GM21529 (cell line): ENCODE measurements around the gene LRRC9.

Experiments used
- ATAC-seq: cut with Tn5 transposase; IDR thresholded peaks from one replicate; pipeline ENCODE4 v1.9.1; 2021; ENCODE audit not compliant: unreplicated experiment

Gene LRRC9

DNA sequence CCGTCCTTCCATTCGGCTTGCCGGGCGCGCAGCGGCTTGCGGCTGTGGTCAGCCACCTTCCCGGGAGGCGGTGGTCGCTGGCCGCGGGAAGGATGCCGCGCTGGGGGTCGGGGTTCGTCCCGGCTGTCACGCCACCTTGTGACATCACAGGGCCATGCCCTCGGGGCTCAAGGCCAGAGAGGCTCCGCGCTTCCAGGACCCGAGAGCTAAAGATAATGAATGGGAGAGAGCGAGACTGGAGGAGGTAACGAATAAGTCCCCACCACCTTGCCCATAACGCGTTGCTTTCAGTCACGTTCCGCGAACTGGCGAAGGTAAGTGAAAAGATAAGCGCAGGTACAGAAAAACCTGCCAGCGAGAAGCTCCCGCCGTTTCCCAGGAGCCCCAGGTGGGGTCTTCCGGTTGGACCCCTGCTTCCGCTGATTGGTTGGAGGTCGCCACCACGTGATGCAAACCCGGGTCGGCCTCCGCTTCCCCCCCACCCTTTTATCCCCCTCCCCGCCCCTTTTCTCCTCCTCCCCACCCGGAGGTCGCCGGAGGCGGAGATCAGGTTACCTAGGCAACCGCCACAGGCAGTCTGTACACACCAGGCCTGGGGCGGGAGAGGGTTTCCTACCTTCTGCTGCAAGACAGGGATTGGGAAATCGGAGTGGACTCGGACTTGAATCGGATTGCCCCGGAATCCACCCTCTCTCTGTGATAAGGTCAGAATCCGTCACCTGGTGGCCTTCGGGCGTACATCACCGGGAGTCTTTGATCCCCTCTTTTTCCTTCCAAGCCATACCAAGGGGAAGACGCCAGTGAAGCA lies at the start of gene LRRC9:
TSS of gene LRRC9 (plus strand) at position 575 of the 808 bp plus-strand sequence.
- ATAC-seq, result peak; percentile 31

DNA sequence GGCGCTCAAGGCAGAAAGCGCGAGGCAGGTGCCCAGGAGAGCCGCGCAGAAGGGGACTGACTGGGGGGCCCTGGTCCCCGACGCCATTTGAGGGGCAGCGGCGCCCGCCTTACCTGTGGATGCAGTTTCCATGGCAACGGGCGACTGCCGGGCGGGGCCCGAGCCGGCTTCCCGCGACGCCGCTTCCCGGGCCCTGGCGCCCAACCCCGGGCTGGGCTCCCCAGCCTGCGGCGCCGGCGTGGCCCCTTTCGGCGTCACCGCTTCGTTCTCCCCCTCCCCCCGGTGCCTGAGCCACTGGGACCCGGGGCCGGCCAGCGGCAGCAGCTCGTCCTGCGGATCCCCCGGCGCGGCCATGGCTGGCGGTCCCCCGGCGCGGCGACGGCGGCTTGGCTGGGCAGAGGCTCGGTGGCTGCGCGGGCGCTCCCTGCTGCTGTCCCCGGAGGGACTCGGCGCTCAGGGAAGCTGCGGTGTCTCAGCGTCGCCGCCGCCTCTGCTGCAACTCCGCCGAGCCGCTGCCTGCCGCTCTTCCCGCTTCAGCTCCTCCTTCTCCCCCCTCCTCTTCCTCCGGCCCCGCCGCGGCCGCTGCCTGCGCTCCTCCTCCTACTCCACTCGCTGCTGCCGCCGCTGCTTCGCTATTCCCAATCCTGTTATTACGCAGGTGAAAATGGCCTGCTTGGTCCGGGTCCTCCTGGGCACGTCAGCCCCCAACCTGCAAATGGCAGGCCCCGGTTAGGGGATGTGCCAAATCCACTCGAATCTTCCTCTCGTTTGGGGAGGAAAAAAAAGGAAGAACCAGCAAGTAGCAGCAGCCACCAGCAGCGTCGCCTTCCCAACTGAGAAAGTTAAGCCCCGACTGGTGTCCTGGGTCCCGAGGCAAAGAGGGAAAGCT lies 49.4 kb upstream of the LRRC9 start, which contains the start of gene RTN1:
TSS of gene RTN1 (minus strand) at position 500 of the 889 bp plus-strand sequence. CDS start at position 354, 146 bp downstream.
- ATAC-seq, result peak; percentile 67

DNA sequence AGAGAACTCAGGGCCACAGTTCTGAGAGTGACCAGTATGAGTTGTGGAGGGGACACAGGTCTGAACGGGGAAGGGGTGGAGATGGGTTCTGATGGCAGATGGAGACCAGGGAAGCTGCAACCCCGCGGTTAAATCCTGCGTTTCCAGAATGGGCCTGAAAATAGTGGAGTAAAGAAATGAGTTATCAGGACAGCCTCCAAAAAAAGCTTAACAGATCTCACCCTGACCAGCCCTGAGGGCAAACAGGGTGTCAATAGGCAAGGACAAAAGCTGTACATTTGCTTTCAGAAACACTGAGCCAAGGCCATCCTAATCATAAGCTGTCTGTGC lies 48.8 kb upstream of the LRRC9 start:
- ATAC-seq, result no peak

- ATAC-seq, result no peak
Observed at GRCh38 chr14:59882957-59883356, 37.0 kb upstream of the LRRC9 start.

GRCh38 chr14:59890676-59891075 lies 29.3 kb upstream of the LRRC9 start:
- no peak for ATAC-seq

DNA sequence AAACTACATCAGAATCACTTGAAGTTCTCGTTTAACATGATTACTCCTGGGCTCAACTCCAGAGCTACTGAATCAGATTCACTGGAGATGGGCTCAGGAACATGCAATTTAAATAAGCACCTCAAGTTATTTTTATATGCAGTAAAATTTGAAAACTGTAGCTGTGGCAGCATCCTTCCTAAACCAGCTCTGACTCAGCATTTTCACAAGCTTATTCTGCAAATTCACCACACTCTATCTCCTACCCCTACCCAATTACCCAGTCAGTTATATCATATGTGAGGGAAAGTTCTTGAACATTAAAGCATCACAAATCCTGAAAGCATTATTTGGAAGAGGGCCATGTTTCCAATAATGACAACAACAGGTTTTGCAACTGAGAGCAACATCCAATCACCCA lies 24.2 kb upstream of the LRRC9 start:
- no peak for ATAC-seq

- no peak for ATAC-seq
Observed at GRCh38 chr14:59897757-59898383, 22.1 kb upstream of the LRRC9 start.

DNA sequence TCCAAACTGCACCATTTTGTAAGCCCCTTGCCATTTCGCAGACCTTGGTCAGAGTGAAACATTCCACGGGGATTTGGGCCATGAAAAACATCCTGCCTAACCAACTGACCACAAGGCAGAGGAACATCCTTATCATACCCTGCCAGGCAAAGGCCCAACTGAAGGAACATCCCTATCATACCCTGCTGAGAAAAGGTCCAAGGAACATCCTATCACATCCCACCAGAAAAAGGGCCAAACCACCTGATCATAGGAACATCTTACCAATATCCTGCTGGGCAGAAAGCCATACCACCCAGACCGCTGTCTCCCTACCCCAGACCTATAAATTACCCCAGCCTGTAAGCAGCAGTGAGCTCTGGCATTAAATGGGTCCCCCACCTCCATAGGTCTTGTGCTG lies 19.4 kb upstream of the LRRC9 start:
- no peak for ATAC-seq

GRCh38 chr14:59904184-59904583 lies 15.8 kb upstream of the LRRC9 start:
- no peak for ATAC-seq

DNA sequence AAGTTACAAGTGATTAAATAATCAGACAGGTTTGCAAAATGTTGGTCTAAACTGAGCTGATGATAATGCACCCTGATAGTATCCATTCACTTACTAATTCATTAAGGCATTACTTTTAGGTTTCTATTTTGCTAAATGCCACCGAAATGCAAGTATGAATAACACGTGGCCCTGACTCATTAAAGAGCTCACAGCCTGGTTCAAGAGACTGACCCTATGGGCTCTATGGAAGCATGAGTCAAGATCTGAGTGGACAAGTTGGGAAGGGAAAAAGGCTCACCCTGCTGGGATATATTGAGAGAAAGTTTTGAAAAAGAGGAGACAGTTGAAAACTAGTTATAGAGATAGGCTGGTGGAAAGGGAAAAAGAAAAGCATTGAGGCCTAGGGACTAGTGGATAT lies 14.8 kb upstream of the LRRC9 start:
- ATAC-seq, result no peak

- ATAC-seq, result no peak
Observed at GRCh38 chr14:59912443-59912842, 7.5 kb upstream of the LRRC9 start.

- ATAC-seq, result no peak
Observed at GRCh38 chr14:59913187-59913586, 6.8 kb upstream of the LRRC9 start.

DNA sequence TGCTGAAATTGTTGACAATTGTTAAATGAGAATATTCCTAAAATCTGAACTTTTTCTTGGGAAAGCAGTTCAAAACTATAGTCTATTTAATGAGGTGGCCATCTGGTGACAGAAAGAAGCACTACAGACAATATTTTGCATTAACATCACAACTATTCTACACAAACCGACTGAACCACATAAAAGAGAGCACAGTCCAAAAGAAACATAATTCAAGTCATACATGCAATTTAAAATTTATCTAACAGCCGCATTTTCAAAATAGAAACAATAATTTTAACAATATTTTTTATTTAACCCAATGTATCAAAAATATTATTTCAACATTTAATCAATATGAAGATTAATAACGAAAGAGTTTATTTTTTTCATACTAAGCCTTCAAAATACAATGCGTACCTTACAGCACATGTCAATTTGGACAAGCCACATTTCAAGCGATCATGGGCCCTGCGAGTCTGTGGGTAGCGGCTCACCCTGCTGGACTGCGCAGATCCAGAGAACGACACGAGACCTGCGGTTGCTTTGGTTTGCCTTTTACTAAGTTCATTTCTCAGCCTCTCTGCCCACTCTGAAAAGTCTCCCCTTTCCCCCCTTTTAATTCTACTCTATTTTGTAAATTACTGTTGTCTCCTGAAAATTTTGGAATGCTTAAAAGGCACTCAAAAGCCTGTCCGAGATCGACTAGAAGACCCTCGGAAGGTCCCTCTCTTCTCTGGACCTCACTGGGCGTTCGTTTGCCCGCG lies 947 bp upstream of the LRRC9 start:
- peak; percentile 70 for ATAC-seq

GRCh38 chr14:59920378-59920683 lies 387 bp downstream of the LRRC9 start:
- no peak for ATAC-seq

DNA sequence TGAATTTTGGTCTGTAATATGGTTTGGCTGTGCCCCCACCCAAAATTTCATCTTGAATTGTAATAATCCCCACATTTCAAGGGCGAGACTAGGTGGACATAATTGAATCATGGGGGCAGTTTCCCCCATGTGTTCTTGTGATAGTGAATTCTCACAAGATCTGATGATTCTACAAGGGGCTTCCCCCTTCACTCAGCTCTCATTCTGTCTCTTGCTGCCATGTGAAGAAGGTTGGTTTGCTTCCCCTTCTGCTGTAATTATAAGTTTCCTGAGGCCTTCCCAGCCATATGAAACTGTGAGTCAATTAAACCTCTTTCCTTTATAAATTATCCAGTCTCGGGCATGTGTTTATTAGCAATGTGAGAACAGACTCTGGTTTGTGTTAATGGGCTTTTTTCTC lies 5.9 kb downstream of the LRRC9 start:
- no peak for ATAC-seq

- peak; percentile 65 for ATAC-seq
Observed at GRCh38 chr14:59926534-59926933, 6.6 kb downstream of the LRRC9 start.

DNA sequence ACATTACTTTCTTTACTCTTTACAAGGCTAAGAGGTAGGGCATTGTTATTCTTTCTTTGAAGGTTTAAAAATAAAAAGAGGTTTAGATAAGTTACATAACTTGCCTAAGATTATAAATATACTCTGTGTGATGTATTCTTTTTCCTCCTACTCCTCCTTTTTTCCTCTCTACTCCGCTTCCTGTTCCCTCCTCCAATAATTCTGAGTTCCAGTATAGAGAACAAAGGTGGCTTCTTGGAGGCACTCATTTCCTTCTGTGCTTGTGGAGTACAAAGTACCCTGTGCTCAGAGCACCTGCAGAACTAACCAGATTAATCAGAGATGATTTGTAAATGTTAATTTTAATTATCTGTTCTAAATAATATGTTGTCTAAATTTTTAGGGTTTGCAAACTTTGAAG lies 11.3 kb downstream of the LRRC9 start:
- ATAC-seq, result no peak

DNA sequence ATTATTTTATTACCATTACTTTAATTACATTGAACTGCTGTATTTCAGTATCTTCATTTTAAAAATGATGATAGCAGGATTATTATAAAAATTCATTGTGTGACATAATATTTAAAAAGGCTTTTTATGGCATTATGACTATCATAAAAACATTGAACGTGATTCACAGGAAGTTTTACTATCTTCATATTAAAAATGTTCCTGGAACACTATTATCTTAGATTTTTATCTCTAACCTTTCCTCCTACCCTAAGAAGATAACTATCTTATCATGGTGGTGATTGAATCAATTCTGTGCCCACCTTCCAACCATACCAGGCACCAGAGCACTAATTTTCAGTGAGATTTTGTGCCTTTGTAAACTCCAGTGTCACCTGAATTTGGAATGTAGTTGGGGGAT lies 16.2 kb downstream of the LRRC9 start:
- no peak for ATAC-seq

DNA sequence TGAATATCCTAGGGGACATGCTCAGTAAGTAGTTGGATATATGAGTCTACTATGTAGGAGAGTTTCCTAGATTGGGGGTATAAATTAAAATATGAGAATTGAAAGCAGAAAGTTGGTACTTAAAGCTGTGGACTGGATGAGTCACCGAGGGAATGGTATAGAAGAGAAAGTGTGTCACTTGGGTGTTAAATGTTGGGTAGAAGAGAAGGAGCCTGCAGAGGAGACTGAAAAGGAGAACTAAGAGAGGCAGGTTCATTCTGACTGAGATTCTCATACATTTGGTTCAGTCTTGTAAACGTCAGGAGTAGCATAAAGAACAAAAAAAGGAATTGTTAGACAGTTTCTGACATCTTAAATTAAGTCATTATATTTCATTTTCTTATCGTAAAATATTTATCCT lies 19.9 kb downstream of the LRRC9 start:
- ATAC-seq, result peak; percentile 70

- ATAC-seq, result peak; percentile 55
Observed at GRCh38 chr14:59942296-59942862, 22.4 kb downstream of the LRRC9 start.

DNA sequence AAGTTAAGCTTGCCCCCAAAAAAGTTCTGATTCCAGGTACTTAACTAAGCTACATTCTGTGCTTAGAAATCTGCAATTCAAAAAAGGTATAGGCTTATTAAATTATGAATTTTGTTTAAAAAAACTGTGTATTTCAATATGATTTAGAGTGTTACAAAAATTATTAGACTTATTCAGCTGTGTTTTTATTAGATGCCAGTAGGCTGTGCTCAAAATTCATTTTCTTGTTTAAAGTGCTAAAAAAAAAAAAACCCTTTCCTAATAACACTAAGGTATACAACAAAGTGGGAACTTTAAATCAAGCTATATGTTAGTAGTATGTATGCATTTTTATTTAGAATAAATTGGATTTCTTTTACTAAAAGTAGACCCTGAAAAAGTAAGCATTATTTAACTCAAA lies 25.0 kb downstream of the LRRC9 start:
- ATAC-seq, result no peak
